H1 (cell line): ENCODE measurements around the gene KIAA1328. TPM values are rescaled to one million over a fixed set of nuclear protein-coding genes. Genes with fewer than 3 reads are reported as not detected.

Experiments used
- CTCF ChIA-PET: fragments of 300-600 bp; sonication (Branson Sonifier 250); formaldehyde crosslinking; loops from one replicate; lab custom pipeline; 2021; ENCODE audit not compliant: partially characterized antibody; lab: Charles Lee
- POLR2A ChIA-PET: fragments of 300-600 bp; sonication (Branson Sonifier 250); formaldehyde crosslinking; loops from one replicate; lab custom pipeline; 2021; ENCODE audit warnings: inconsistent platforms; ENCODE audit not compliant: partially characterized antibody; lab: Charles Lee
- DNase-seq, 2 experiments: peaks; one replicate each; pipeline versions ENCODE4 v3.0.0 to v3.0.0-alpha.2; 2010 to 2022; ENCODE audit warnings: low spot score in 2 of 2, low read depth in 1 of 2, mixed read lengths in 1 of 2
- FAIRE-seq: peaks from 2 replicates; lab custom pipeline; 2011; peaks lifted over from hg19 to GRCh38; lab: Jason Lieb, UNC
- H2AFZ ChIP-seq: 2 replicates; pipeline ENCODE4 v1.8.1; 2012; ENCODE audit warnings: low read length, inconsistent platforms
- H2AK5ac ChIP-seq: 2 replicates; pipeline ENCODE4 v1.6.1; 2013; ENCODE audit warnings: low read depth, low read length
- H2BK120ac ChIP-seq: replicated peaks from 2 replicates; pipeline ENCODE3; 2013; ENCODE audit warnings: low read depth, low read length, inconsistent platforms
- H2BK12ac ChIP-seq: 2 replicates; pipeline ENCODE4 v1.6.1; 2013; ENCODE audit warnings: low read depth, low read length
- H2BK15ac ChIP-seq: 2 replicates; pipeline ENCODE4 v1.6.1; 2013; ENCODE audit warnings: low read length
- H2BK20ac ChIP-seq: 2 replicates; pipeline ENCODE4 v1.6.1; 2013; ENCODE audit warnings: low read length
- H2BK5ac ChIP-seq: 2 replicates; pipeline ENCODE4 v1.6.1; 2013; ENCODE audit warnings: low read depth, low read length
- H3K14ac ChIP-seq: 2 replicates; pipeline ENCODE4 v1.6.1; 2013; ENCODE audit warnings: inconsistent platforms; ENCODE audit not compliant: insufficient read length
- H3K18ac ChIP-seq: 2 replicates; pipeline ENCODE4 v1.6.1; 2013; ENCODE audit warnings: low read length; ENCODE audit errors: extremely low read depth
- H3K23ac ChIP-seq: 2 replicates; pipeline ENCODE4 v1.6.1; 2013; ENCODE audit warnings: inconsistent platforms; ENCODE audit not compliant: insufficient read length
- H3K23me2 ChIP-seq: 2 replicates; pipeline ENCODE4 v1.6.1; 2013; ENCODE audit warnings: low read depth, low read length
- H3K27ac ChIP-seq: 2 replicates; pipeline ENCODE4 v1.6.1; 2011; ENCODE audit warnings: low read depth, low read length, inconsistent platforms
- H3K27me3 ChIP-seq, 4 experiments: replicated peaks in 1 of 4; 1 replicate in 1 of 4; 2 replicates in 3 of 4; pipeline versions ENCODE4 v1.6.1 to v1.8.1; 2011 to 2013; ENCODE audit warnings: low read length in 3 of 4, mild to moderate bottlenecking in 3 of 4, inconsistent platforms in 2 of 4, mixed read lengths in 2 of 4, moderate library complexity in 1 of 4; ENCODE audit not compliant: control insufficient read depth in 3 of 4, insufficient read depth in 3 of 4; ENCODE audit errors: extremely low read depth in 1 of 4
- H3K36me3 ChIP-seq, 4 experiments: 2 replicates each; pipeline versions ENCODE4 v1.6.1 to v1.8.1; 2011 to 2013; ENCODE audit warnings: mild to moderate bottlenecking in 4 of 4, low read length in 3 of 4, moderate library complexity in 2 of 4, control low read depth in 1 of 4, inconsistent platforms in 1 of 4; ENCODE audit not compliant: insufficient read depth in 4 of 4, control insufficient read depth in 2 of 4
- H3K4ac ChIP-seq: replicated peaks from 2 replicates; pipeline ENCODE3; 2013; ENCODE audit warnings: low read length, low read depth, mixed read lengths, inconsistent platforms; ENCODE audit not compliant: insufficient read length
- H3K4me1 ChIP-seq, 4 experiments: replicated peaks in 1 of 4; 1 replicate in 1 of 4; 2 replicates in 3 of 4; pipeline versions ENCODE4 v1.6.1 to v1.8.1; 2011 to 2013; ENCODE audit warnings: low read length in 3 of 4, inconsistent platforms in 2 of 4, mixed read lengths in 1 of 4; ENCODE audit not compliant: insufficient read depth in 4 of 4, control insufficient read depth in 3 of 4
- H3K4me2 ChIP-seq, 2 experiments: 2 replicates each; pipeline versions ENCODE4 v1.6.1 to v1.8.1; 2011 to 2013; ENCODE audit warnings: low read depth in 2 of 2, low read length in 2 of 2, control low read depth in 1 of 2, inconsistent platforms in 1 of 2, mild to moderate bottlenecking in 1 of 2; ENCODE audit not compliant: insufficient read depth in 1 of 2
- H3K4me3 ChIP-seq, 4 experiments: fragments of 200-600, 300-600 bp in 1 of 4; sonication (generic), shearing (Covaris generic), sonication (Bioruptor Twin) in 1 of 4; 2 replicates each; pipeline versions ENCODE4 v1.5.1 to v1.8.1; 2011 to 2016; ENCODE audit warnings: low read length in 4 of 4, low read depth in 3 of 4, control low read depth in 2 of 4, inconsistent platforms in 2 of 4, mild to moderate bottlenecking in 2 of 4, mixed read lengths in 1 of 4, moderate library complexity in 1 of 4; ENCODE audit not compliant: insufficient read depth in 2 of 4; ENCODE audit errors: extremely low read depth in 1 of 4
- H3K56ac ChIP-seq: replicated peaks from 2 replicates; pipeline ENCODE3; 2013; ENCODE audit warnings: low read depth, mild to moderate bottlenecking, mixed read lengths, low read length, inconsistent platforms; ENCODE audit not compliant: insufficient read length
- H3K79me1 ChIP-seq: 2 replicates; pipeline ENCODE4 v1.6.1; 2013; ENCODE audit warnings: low read depth, low read length, control low read depth
- H3K79me2 ChIP-seq, 2 experiments: 2 replicates each; pipeline versions ENCODE4 v1.6.1 to v1.8.1; 2012 to 2013; ENCODE audit warnings: low read length in 2 of 2, mild to moderate bottlenecking in 2 of 2, inconsistent platforms in 1 of 2; ENCODE audit not compliant: insufficient read depth in 2 of 2, control insufficient read depth in 1 of 2
- H3K9ac ChIP-seq, 4 experiments: replicated peaks in 1 of 4; 1 replicate in 1 of 4; 2 replicates in 3 of 4; pipeline versions ENCODE4 v1.6.1 to v1.8.1; 2011 to 2013; ENCODE audit warnings: low read depth in 3 of 4, low read length in 3 of 4, control low read depth in 2 of 4, mild to moderate bottlenecking in 2 of 4, moderate library complexity in 2 of 4, inconsistent platforms in 1 of 4; ENCODE audit errors: extremely low read depth in 1 of 4
- H3K9me3 ChIP-seq, 2 experiments: 2 replicates each; pipeline versions ENCODE4 v1.6.1 to v1.8.1; 2012 to 2013; ENCODE audit warnings: mild to moderate bottlenecking in 2 of 2, moderate library complexity in 2 of 2, control low read depth in 1 of 2, inconsistent platforms in 1 of 2, low read depth in 1 of 2, low read length in 1 of 2, mixed read lengths in 1 of 2; ENCODE audit not compliant: insufficient read depth in 2 of 2
- H4K20me1 ChIP-seq, 2 experiments: replicated peaks in 1 of 2; 2 replicates each; pipeline versions ENCODE3 to v1.8.1; 2011 to 2013; ENCODE audit warnings: inconsistent platforms in 2 of 2, low read length in 2 of 2, mild to moderate bottlenecking in 1 of 2; ENCODE audit not compliant: insufficient read depth in 2 of 2, control insufficient read depth in 1 of 2
- H4K5ac ChIP-seq: 2 replicates; pipeline ENCODE4 v1.6.1; 2013; ENCODE audit warnings: low read length, low read depth, mixed read lengths, inconsistent platforms; ENCODE audit not compliant: insufficient read length
- H4K8ac ChIP-seq: 2 replicates; pipeline ENCODE4 v1.8.0; 2013; ENCODE audit warnings: mild to moderate bottlenecking, moderate library complexity, low read length, inconsistent platforms; ENCODE audit not compliant: insufficient read depth; ENCODE audit errors: extremely low read depth
- H4K91ac ChIP-seq: replicated peaks from 2 replicates; pipeline ENCODE3; 2013; ENCODE audit warnings: low read length, mixed read lengths, inconsistent platforms; ENCODE audit not compliant: insufficient read length
- USF2 ChIP-seq: IDR thresholded peaks from 2 replicates; pipeline ENCODE4 v1.6.1; 2011; ENCODE audit warnings: low read length, improper control_type of control experiment
- WGBS, 2 experiments: shearing (Covaris generic) in 1 of 2; methylation state at CpG; one replicate each; pipeline versions ENCODE4 v1.1.6 to v1.1.7; 2013 to 2015; ENCODE audit warnings: low lambda C conversion rate in 2 of 2, mixed read lengths in 2 of 2, inconsistent platforms in 1 of 2, low coverage in 1 of 2, missing lambda C conversion rate in 1 of 2; ENCODE audit not compliant: insufficient replicate concordance in 2 of 2, insufficient coverage in 1 of 2, insufficient read length in 1 of 2; ENCODE audit errors: extremely low coverage in 1 of 2, missing lambda C conversion rate in 1 of 2; 5-methylcytosine and 5-hydroxymethylcytosine counted together
- polyA plus RNA-seq, 7 experiments: library from polyadenylated mRNA; depleted of rRNA in 3 of 7; stranded (reverse) in 5 of 7; unstranded in 2 of 7; fragments of >200 nt in 5 of 7; fragments of 200-250 nt in 2 of 7; gene quantifications; 1 replicate in 5 of 7; 2 replicates in 1 of 7; 4 replicates in 1 of 7; pipeline versions ENCODE4 v1.2.1 to v1.2.3, GENCODE V29; 2011 to 2013; ENCODE audit warnings: missing spikeins in 2 of 7, mixed read lengths in 2 of 7
- total RNA-seq: library from RNA; stranded (reverse); fragmentation: NEBNext Ultra II Directional; extraction: Animal tissue kit (Norgen Biotek cat#: 25700); gene quantifications from 2 replicates; pipeline ENCODE4 v1.2.1, GENCODE V29; 2021

KIAA1328 gene
- total and polyA plus RNA-seq, 2 of the 8 experiments (the other 6 are each of a cell fraction or from before 2014, with no cell fraction given): 2.6 to 5.7 TPM

DNA sequence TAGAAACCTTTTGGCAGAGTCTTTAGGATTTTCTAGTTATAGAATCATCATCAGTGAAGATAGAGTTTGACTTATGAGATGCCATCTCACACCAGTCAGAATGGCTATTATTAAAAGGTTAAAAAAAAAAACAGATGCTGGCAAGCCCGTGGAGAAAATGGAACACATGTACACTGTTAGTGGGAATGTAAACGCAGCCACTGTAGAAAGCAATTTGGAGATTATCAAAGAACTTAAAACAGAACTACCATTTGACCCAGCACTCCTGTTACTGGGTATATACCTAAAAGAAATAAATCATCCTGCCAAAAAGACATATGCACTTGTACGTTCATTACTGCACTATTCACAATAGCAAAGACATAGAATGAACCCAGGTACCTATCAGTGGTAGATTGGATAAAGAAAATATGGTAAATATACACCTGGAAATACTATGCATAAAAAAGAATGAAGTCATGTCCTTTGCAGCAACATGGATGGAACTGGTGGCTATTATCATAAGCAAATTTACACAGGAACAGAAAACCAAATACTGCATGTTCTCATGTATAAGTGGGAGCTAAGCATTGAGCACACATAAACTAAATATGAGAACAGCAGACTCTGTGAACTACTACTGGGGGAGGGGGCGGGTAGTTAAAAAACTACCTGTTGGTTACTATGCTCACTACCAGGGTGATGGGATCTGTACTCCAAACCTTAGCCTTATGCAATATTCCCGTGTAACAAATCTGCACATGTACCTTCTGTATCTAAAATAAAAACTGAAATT is 279.0 kb downstream of the KIAA1328 start:
- Histone ChIP-seq H2BK20ac (no peak overlapping the region), H3K27ac (no peak overlapping the region), H3K23ac (no peak overlapping the region), H2BK12ac (no peak overlapping the region), H3K23me2 (no peaks in the 10 kb centered on the region), H3K14ac (no peak overlapping the region), H3K56ac (no peak overlapping the region), H4K91ac (no peak overlapping the region), H3K79me1 (no peaks in the 10 kb centered on the region), H2BK5ac (no peak overlapping the region), H4K20me1 (no peaks in the 10 kb centered on the region), H3K18ac (no peak overlapping the region), H3K4me3 (no peak overlapping the region), H3K36me3 (peaks cover 0 to 5% (median 0%) of the 10 kb centered on the region in 4 experiments; a peak in 1 of 8 replicates), H3K9me3 (peaks cover 7 to 19% of the 10 kb centered on the region in 2 experiments), H2AK5ac (no peak overlapping the region), H4K5ac (no peak overlapping the region), H3K4me2 (no peak overlapping the region), H3K4me1 (no peaks in the 10 kb centered on the region), H3K4ac (no peak overlapping the region), H3K9ac (no peak overlapping the region), H4K8ac (no peak overlapping the region), H2AFZ (no peak overlapping the region), H3K27me3 (no peaks in the 10 kb centered on the region), H2BK15ac (no peak overlapping the region), H3K79me2 (no peaks in the 10 kb centered on the region), H2BK120ac (no peak overlapping the region)
- no peak for DNase-seq
- ChIA-PET POLR2A (no interaction called here), CTCF (no interaction called here)
- 93% methylated on average over 5 of the region's 5 CpGs; no CpG with 5 or more reads in 1 of the 2 experiments for WGBS, 2 experiments
- no peak for FAIRE-seq
- TF ChIP-seq USF2: no peak
